HG02623 (cell line): ENCODE data around the gene CNTROB.

Source experiments
- ATAC-seq: cut with Tn5 transposase; IDR thresholded peaks from one replicate; pipeline ENCODE4 v1.9.1; 2021; ENCODE audit warnings: moderate library complexity; ENCODE audit not compliant: unreplicated experiment

The CNTROB gene

GRCh38 chr17:7982173-7982572 lies 50.2 kb downstream of the CNTROB start:
- no peak for ATAC-seq

GRCh38 chr17:7982666-7983065 lies 50.7 kb downstream of the CNTROB start:
- no peak for ATAC-seq

DNA sequence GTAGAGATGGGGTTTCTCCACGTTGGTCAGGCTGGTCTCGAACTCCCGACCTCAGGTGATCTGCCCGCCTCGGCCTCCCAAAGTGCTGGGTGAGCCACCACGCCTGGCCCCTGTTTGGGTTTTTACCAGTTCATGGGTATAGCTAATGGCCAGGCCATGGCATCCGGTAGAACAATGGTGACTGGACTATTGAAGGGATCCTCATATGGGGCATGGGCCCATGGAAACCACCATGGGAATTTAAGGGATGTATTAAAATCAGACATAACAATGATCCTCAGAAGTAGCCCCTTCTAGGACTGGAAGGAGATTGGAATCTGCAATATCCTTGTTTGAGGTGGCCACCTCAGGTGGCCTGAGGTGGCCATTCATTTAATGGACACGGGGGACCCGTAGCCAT lies 52.9 kb downstream of the CNTROB start:
- no peak for ATAC-seq

GRCh38 chr17:7987112-7987893 lies 55.3 kb downstream of the CNTROB start:
- no peak for ATAC-seq

GRCh38 chr17:7988750-7989178 lies 56.8 kb downstream of the CNTROB start:
- ATAC-seq: no peak

DNA sequence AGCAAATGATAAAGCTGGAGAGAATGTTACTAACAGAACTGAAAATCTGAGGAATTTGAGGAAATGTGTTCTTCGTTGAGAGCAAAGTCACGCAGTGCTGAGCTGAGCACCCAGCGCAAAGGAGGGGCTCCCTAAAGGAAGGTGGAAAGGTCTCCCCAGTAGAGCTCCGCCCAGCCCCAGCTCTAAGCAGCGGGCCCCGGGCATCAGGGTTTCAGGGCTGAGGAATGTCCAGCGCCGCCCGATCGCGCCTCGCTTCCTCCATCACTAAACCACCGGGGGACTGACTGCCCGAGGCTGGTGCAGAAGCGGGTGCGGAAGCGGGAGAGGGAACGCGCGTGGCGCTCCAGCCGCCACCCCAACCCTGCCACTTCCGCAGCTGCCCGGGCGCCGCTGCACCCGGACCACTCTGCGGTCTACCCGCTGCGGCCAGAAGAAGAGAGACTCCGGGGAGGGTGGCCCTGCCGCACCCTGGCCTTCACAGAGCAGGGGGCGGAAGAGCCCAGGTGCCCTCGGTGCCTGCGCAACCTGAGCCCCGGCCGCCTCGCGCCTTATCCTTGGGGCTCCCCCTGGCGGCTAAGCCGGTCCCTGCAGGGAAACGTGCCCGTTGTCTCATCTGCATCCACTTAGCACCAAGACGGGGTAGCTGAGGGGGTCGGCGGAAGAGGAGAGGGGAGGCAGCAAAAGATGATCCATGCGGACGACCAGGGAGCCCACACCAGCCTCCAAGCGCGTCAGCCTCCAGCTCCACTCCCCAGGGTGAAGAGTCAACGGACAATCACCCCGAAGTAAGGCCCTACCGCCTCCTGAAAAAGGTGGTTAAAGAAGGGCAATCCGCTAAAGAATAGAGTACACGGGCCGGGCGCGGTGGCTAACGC lies 58.0 kb downstream of the CNTROB start:
- ATAC-seq: peak; percentile 63

DNA sequence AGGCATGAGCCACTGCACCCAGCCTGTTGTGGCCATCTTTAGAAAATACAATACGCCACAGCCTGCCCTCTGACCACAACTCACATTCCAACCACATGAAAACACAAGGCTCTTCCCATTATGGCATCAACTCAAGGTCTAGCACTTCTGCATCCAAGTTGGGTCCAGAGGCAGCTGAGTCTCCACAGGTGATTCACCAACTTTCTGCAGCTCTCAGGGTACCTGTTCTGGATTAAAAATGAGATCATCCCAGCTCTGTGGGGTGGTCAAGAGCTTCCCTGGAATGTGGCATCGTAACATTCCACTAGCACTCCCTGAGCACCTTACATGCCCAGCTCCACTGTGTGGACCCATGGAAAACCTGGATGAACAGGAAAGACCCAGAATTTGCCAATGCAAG lies 60.5 kb downstream of the CNTROB start:
- ATAC-seq: no peak

- ATAC-seq: no peak
Measured at GRCh38 chr17:7992924-7993323, 60.9 kb downstream of the CNTROB start.

DNA sequence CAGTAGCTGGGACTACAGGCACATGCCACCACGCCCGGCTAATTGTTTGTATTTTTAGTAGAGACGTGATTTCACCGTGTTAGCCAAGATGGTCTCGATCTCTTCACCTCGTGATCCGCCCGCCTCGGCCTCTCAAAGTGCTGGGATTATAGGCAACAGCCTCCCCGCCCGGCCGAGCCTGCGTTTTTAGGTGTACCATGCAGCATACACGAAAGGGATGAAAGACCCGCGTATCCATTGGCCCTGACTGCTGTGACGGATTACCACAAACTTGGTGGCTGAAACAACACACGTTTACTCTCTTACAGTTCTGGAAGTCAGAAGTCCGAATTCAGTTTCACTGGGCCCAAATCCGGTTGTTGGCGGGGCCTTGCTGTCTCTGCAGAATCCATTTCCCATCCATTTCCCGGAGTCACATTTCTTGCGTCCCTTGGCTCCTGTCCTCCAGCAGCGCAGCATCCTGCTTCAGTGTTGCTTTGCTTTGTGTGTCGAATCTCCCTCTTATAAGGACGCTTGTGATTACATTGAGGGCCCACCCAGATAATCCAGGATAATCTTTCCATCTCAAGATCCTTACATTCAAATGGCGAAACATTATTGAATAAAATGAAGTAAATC lies 62.1 kb downstream of the CNTROB start:
- no peak for ATAC-seq

DNA sequence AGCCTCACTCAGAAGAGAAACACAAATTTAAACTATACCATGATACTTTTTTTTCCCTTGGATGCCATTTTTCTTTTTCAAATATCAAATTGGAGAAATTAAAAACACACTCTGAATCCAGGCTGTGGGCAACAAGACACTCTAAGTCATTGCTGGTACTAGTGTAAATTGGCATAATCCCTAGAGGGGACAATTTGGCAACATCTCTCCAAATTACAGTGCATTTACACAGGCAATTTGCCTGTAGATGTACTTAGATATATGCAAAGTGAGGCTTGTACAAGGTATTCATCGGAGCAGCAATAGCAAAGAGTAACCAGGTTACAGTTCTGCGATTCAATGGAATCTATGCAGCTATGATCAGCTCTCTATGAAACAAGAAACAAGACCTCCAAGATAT lies 63.7 kb downstream of the CNTROB start:
- ATAC-seq: no peak

DNA sequence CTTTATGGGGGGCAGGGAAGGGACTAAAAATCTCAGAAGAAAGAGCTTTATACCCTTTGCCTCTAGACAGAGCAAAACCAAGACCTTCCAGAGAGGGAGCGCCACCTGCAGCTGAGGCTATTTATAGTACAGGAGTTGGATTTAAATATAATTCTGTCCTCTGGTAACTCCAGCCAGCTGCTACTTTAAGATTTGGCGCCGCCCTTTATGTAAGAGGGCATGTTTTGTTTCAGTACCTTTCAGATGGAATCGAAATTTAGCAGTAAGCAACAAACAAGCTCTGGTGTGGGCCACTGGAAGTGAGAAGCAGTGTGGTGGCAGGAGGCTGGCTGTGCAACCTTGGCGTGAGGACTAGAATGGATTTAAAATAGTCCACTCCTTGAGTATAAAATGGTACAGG lies 65.2 kb downstream of the CNTROB start:
- no peak for ATAC-seq
